H1 (cell line): ENCODE results near the gene TAF3. TPM values are rescaled to one million over a fixed set of nuclear protein-coding genes. Genes with fewer than 3 reads are reported as not detected.

ENCODE experiments used
- CTCF ChIA-PET: fragments of 300-600 bp; sonication (Branson Sonifier 250); formaldehyde crosslinking; loops from one replicate; lab custom pipeline; 2021; ENCODE audit not compliant: partially characterized antibody; lab: Charles Lee
- POLR2A ChIA-PET: fragments of 300-600 bp; sonication (Branson Sonifier 250); formaldehyde crosslinking; loops from one replicate; lab custom pipeline; 2021; ENCODE audit warnings: inconsistent platforms; ENCODE audit not compliant: partially characterized antibody; lab: Charles Lee
- DNase-seq, 2 experiments: peaks; one replicate each; pipeline versions ENCODE4 v3.0.0 to v3.0.0-alpha.2; 2010 to 2022; ENCODE audit warnings: low spot score in 2 of 2, low read depth in 1 of 2, mixed read lengths in 1 of 2
- FAIRE-seq: peaks from 2 replicates; lab custom pipeline; 2011; peaks lifted over from hg19 to GRCh38; lab: Jason Lieb, UNC
- H2AFZ ChIP-seq: 2 replicates; pipeline ENCODE4 v1.8.1; 2012; ENCODE audit warnings: low read length, inconsistent platforms
- H2AK5ac ChIP-seq: 2 replicates; pipeline ENCODE4 v1.6.1; 2013; ENCODE audit warnings: low read depth, low read length
- H2BK120ac ChIP-seq: replicated peaks from 2 replicates; pipeline ENCODE3; 2013; ENCODE audit warnings: low read depth, low read length, inconsistent platforms
- H2BK12ac ChIP-seq: 2 replicates; pipeline ENCODE4 v1.6.1; 2013; ENCODE audit warnings: low read depth, low read length
- H2BK15ac ChIP-seq: 2 replicates; pipeline ENCODE4 v1.6.1; 2013; ENCODE audit warnings: low read length
- H2BK20ac ChIP-seq: 2 replicates; pipeline ENCODE4 v1.6.1; 2013; ENCODE audit warnings: low read length
- H2BK5ac ChIP-seq: 2 replicates; pipeline ENCODE4 v1.6.1; 2013; ENCODE audit warnings: low read depth, low read length
- H3K14ac ChIP-seq: 2 replicates; pipeline ENCODE4 v1.6.1; 2013; ENCODE audit warnings: inconsistent platforms; ENCODE audit not compliant: insufficient read length
- H3K18ac ChIP-seq: 2 replicates; pipeline ENCODE4 v1.6.1; 2013; ENCODE audit warnings: low read length; ENCODE audit errors: extremely low read depth
- H3K23ac ChIP-seq: 2 replicates; pipeline ENCODE4 v1.6.1; 2013; ENCODE audit warnings: inconsistent platforms; ENCODE audit not compliant: insufficient read length
- H3K23me2 ChIP-seq: 2 replicates; pipeline ENCODE4 v1.6.1; 2013; ENCODE audit warnings: low read depth, low read length
- H3K27ac ChIP-seq: 2 replicates; pipeline ENCODE4 v1.6.1; 2011; ENCODE audit warnings: low read depth, low read length, inconsistent platforms
- H3K27me3 ChIP-seq, 4 experiments: replicated peaks in 1 of 4; 1 replicate in 1 of 4; 2 replicates in 3 of 4; pipeline versions ENCODE4 v1.6.1 to v1.8.1; 2011 to 2013; ENCODE audit warnings: low read length in 3 of 4, mild to moderate bottlenecking in 3 of 4, inconsistent platforms in 2 of 4, mixed read lengths in 2 of 4, moderate library complexity in 1 of 4; ENCODE audit not compliant: control insufficient read depth in 3 of 4, insufficient read depth in 3 of 4; ENCODE audit errors: extremely low read depth in 1 of 4
- H3K36me3 ChIP-seq, 4 experiments: 2 replicates each; pipeline versions ENCODE4 v1.6.1 to v1.8.1; 2011 to 2013; ENCODE audit warnings: mild to moderate bottlenecking in 4 of 4, low read length in 3 of 4, moderate library complexity in 2 of 4, control low read depth in 1 of 4, inconsistent platforms in 1 of 4; ENCODE audit not compliant: insufficient read depth in 4 of 4, control insufficient read depth in 2 of 4
- H3K4ac ChIP-seq: replicated peaks from 2 replicates; pipeline ENCODE3; 2013; ENCODE audit warnings: low read length, low read depth, mixed read lengths, inconsistent platforms; ENCODE audit not compliant: insufficient read length
- H3K4me1 ChIP-seq, 4 experiments: replicated peaks in 1 of 4; 1 replicate in 1 of 4; 2 replicates in 3 of 4; pipeline versions ENCODE4 v1.6.1 to v1.8.1; 2011 to 2013; ENCODE audit warnings: low read length in 3 of 4, inconsistent platforms in 2 of 4, mixed read lengths in 1 of 4; ENCODE audit not compliant: insufficient read depth in 4 of 4, control insufficient read depth in 3 of 4
- H3K4me2 ChIP-seq, 2 experiments: 2 replicates each; pipeline versions ENCODE4 v1.6.1 to v1.8.1; 2011 to 2013; ENCODE audit warnings: low read depth in 2 of 2, low read length in 2 of 2, control low read depth in 1 of 2, inconsistent platforms in 1 of 2, mild to moderate bottlenecking in 1 of 2; ENCODE audit not compliant: insufficient read depth in 1 of 2
- H3K4me3 ChIP-seq, 4 experiments: fragments of 200-600, 300-600 bp in 1 of 4; sonication (generic), shearing (Covaris generic), sonication (Bioruptor Twin) in 1 of 4; 2 replicates each; pipeline versions ENCODE4 v1.5.1 to v1.8.1; 2011 to 2016; ENCODE audit warnings: low read length in 4 of 4, low read depth in 3 of 4, control low read depth in 2 of 4, inconsistent platforms in 2 of 4, mild to moderate bottlenecking in 2 of 4, mixed read lengths in 1 of 4, moderate library complexity in 1 of 4; ENCODE audit not compliant: insufficient read depth in 2 of 4; ENCODE audit errors: extremely low read depth in 1 of 4
- H3K56ac ChIP-seq: replicated peaks from 2 replicates; pipeline ENCODE3; 2013; ENCODE audit warnings: low read depth, mild to moderate bottlenecking, mixed read lengths, low read length, inconsistent platforms; ENCODE audit not compliant: insufficient read length
- H3K79me1 ChIP-seq: 2 replicates; pipeline ENCODE4 v1.6.1; 2013; ENCODE audit warnings: low read depth, low read length, control low read depth
- H3K79me2 ChIP-seq, 2 experiments: 2 replicates each; pipeline versions ENCODE4 v1.6.1 to v1.8.1; 2012 to 2013; ENCODE audit warnings: low read length in 2 of 2, mild to moderate bottlenecking in 2 of 2, inconsistent platforms in 1 of 2; ENCODE audit not compliant: insufficient read depth in 2 of 2, control insufficient read depth in 1 of 2
- H3K9ac ChIP-seq, 4 experiments: replicated peaks in 1 of 4; 1 replicate in 1 of 4; 2 replicates in 3 of 4; pipeline versions ENCODE4 v1.6.1 to v1.8.1; 2011 to 2013; ENCODE audit warnings: low read depth in 3 of 4, low read length in 3 of 4, control low read depth in 2 of 4, mild to moderate bottlenecking in 2 of 4, moderate library complexity in 2 of 4, inconsistent platforms in 1 of 4; ENCODE audit errors: extremely low read depth in 1 of 4
- H3K9me3 ChIP-seq, 2 experiments: 2 replicates each; pipeline versions ENCODE4 v1.6.1 to v1.8.1; 2012 to 2013; ENCODE audit warnings: mild to moderate bottlenecking in 2 of 2, moderate library complexity in 2 of 2, control low read depth in 1 of 2, inconsistent platforms in 1 of 2, low read depth in 1 of 2, low read length in 1 of 2, mixed read lengths in 1 of 2; ENCODE audit not compliant: insufficient read depth in 2 of 2
- H4K20me1 ChIP-seq, 2 experiments: replicated peaks in 1 of 2; 2 replicates each; pipeline versions ENCODE3 to v1.8.1; 2011 to 2013; ENCODE audit warnings: inconsistent platforms in 2 of 2, low read length in 2 of 2, mild to moderate bottlenecking in 1 of 2; ENCODE audit not compliant: insufficient read depth in 2 of 2, control insufficient read depth in 1 of 2
- H4K5ac ChIP-seq: 2 replicates; pipeline ENCODE4 v1.6.1; 2013; ENCODE audit warnings: low read length, low read depth, mixed read lengths, inconsistent platforms; ENCODE audit not compliant: insufficient read length
- H4K8ac ChIP-seq: 2 replicates; pipeline ENCODE4 v1.8.0; 2013; ENCODE audit warnings: mild to moderate bottlenecking, moderate library complexity, low read length, inconsistent platforms; ENCODE audit not compliant: insufficient read depth; ENCODE audit errors: extremely low read depth
- H4K91ac ChIP-seq: replicated peaks from 2 replicates; pipeline ENCODE3; 2013; ENCODE audit warnings: low read length, mixed read lengths, inconsistent platforms; ENCODE audit not compliant: insufficient read length
- ASH2L ChIP-seq: fragments of 200-600, 300-600 bp; sonication (generic); IDR thresholded peaks from one replicate; pipeline ENCODE4 v1.7.1; 2017; ENCODE audit warnings: low read length
- BRCA1 ChIP-seq: IDR thresholded peaks from 2 replicates; pipeline ENCODE4 v1.6.1; 2012; ENCODE audit warnings: low read depth, low read length, improper control_type of control experiment
- KDM5A ChIP-seq: fragments of 200-600 bp; IDR thresholded peaks from 2 replicates; pipeline ENCODE4 v1.7.1; 2012; ENCODE audit warnings: mild to moderate bottlenecking, low read length, inconsistent platforms, mixed read lengths
- PHF8 ChIP-seq: fragments of 200-600 bp; sonication (generic); conservative IDR thresholded peaks from 2 replicates; pipeline ENCODE4 v1.7.1; 2012; ENCODE audit warnings: low read depth, mild to moderate bottlenecking, inconsistent platforms, low read length, moderate library complexity
- RNF2 ChIP-seq: fragments of 200-900, 300-1000 bp; sonication (generic); IDR thresholded peaks from 2 replicates; pipeline ENCODE4 v1.7.1; 2016; ENCODE audit warnings: borderline replicate concordance, low read depth, mild to moderate bottlenecking, antibody characterized with exemption, low read length; ENCODE audit not compliant: poor library complexity, severe bottlenecking; ENCODE audit errors: missing control alignments
- SUZ12 ChIP-seq: fragments of 200-600 bp; sonication (generic); IDR thresholded peaks from 2 replicates; pipeline ENCODE4 v1.6.1; 2012; ENCODE audit warnings: mild to moderate bottlenecking, inconsistent platforms, low read length, moderate library complexity, mixed read lengths
- TEAD4 ChIP-seq: IDR thresholded peaks from 2 replicates; pipeline ENCODE4 v1.6.1; 2012; ENCODE audit warnings: low read depth, low read length, inconsistent platforms, mixed read lengths
- WGBS, 2 experiments: shearing (Covaris generic) in 1 of 2; methylation state at CpG; one replicate each; pipeline versions ENCODE4 v1.1.6 to v1.1.7; 2013 to 2015; ENCODE audit warnings: low lambda C conversion rate in 2 of 2, mixed read lengths in 2 of 2, inconsistent platforms in 1 of 2, low coverage in 1 of 2, missing lambda C conversion rate in 1 of 2; ENCODE audit not compliant: insufficient replicate concordance in 2 of 2, insufficient coverage in 1 of 2, insufficient read length in 1 of 2; ENCODE audit errors: extremely low coverage in 1 of 2, missing lambda C conversion rate in 1 of 2; 5-methylcytosine and 5-hydroxymethylcytosine counted together
- polyA plus RNA-seq, 7 experiments: library from polyadenylated mRNA; depleted of rRNA in 3 of 7; stranded (reverse) in 5 of 7; unstranded in 2 of 7; fragments of >200 nt in 5 of 7; fragments of 200-250 nt in 2 of 7; gene quantifications; 1 replicate in 5 of 7; 2 replicates in 1 of 7; 4 replicates in 1 of 7; pipeline versions ENCODE4 v1.2.1 to v1.2.3, GENCODE V29; 2011 to 2013; ENCODE audit warnings: missing spikeins in 2 of 7, mixed read lengths in 2 of 7
- total RNA-seq: library from RNA; stranded (reverse); fragmentation: NEBNext Ultra II Directional; extraction: Animal tissue kit (Norgen Biotek cat#: 25700); gene quantifications from 2 replicates; pipeline ENCODE4 v1.2.1, GENCODE V29; 2021

The TAF3 gene
- total and polyA plus RNA-seq, 2 of the 8 experiments (the other 6 are each of a cell fraction or from before 2014, with no cell fraction given), result 1.5 to 11.2 TPM

DNA sequence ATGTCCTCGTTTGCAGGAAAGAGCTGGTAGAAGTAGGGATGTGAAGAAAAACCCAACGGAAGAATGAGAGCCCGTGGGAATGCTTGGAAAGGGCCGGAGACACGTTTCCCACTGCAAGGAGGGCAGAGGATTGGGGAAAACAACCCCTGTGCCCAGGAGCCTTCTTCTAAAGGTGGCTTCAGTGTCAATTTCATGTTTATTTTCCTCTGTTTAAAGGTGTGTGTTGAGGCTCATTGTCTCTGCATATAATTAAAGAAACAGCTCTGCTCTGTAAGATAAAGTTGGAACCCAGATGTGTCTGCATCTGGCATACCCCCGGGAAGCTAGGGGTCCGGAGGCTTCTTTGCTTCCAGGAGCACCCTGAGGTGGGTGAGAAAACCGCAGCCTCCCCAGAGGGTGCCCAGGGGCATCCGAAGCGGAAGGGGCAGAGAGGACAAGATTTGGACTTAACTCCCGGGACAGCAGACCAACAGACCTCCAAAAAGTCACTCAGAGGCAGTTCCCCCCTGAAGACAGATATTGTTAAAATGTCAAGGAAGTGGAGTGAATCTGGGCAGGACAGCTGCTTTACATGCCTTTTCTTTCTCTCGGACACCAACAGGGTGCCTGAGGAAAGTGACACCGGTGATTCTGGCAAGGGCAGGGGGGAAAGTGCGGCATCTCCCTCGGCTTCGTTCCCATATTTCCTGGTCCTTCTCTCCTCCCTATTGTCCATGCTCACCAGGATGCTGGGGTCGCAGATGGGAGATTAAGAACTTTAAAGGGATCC, 227.6 kb downstream of the TAF3 start:
- Histone ChIP-seq H3K4me3 (peak overlapping the region; percentile 24 to 58 (median 42); a peak in 5 of 8 replicates), H4K91ac (no peak overlapping the region), H3K4me1 (peaks cover 9 to 59% (median 31%) of the 10 kb centered on the region in 4 experiments), H4K5ac (no peak overlapping the region), H2BK5ac (no peak overlapping the region), H4K8ac (no peak overlapping the region), H3K23ac (no peak overlapping the region), H2BK12ac (0 out of 2 replicates have a peak overlapping the region, but pooled peaks have one; percentile 55), H3K4me2 (peak overlapping the region; percentile 59 to 75), H3K14ac (no peak overlapping the region), H2BK120ac (no peak overlapping the region), H2AK5ac (no peak overlapping the region), H3K79me1 (no peaks in the 10 kb centered on the region), H3K18ac (no peak overlapping the region), H3K4ac (no peak overlapping the region), H4K20me1 (peaks cover 23 to 29% of the 10 kb centered on the region in 2 experiments), H3K36me3 (no peaks in the 10 kb centered on the region; a peak in 1 of 8 replicates), H2AFZ (no peak overlapping the region), H2BK20ac (no peak overlapping the region), H3K9me3 (no peaks in the 10 kb centered on the region), H3K27ac (no peak overlapping the region), H3K23me2 (peaks cover 4% of the 10 kb centered on the region; the same call in 1 of the 2 replicates), H3K27me3 (peaks cover 86 to 100% (median 99%) of the 10 kb centered on the region in 4 experiments), H2BK15ac (0 out of 2 replicates have a peak overlapping the region, but pooled peaks have one; percentile 46), H3K56ac (no peak overlapping the region), H3K79me2 (no peaks in the 10 kb centered on the region), H3K9ac (no peak overlapping the region)
- POLR2A ChIA-PET, result interaction anchor here (0.7 to 2.5 kb wide), 4 partner anchors 13 to 258 kb away, joined by 3 to 11 read pairs (median 3); partner anchors contain the start of gene ATP5F1C
- 6% methylated on average over 17 of the region's 17 CpGs; no CpG with 5 or more reads in 1 of the 2 experiments for WGBS, 2 experiments
- TF ChIP-seq RNF2, result peak; percentile 77
- TF ChIP-seq BRCA1, result no peak
- TF ChIP-seq SUZ12, result peak; percentile 51; the same call in 1 of the 2 replicates
- no peak for TF ChIP-seq ASH2L
- no peak for TF ChIP-seq TEAD4
- TF ChIP-seq KDM5A, result no peak
- TF ChIP-seq PHF8, result no peak
- CTCF ChIA-PET, result interaction anchor here (0.9 to 1.5 kb wide), 6 partner anchors 11 to 1163 kb away, joined by 3 to 4 read pairs (median 3); no protein-coding TSS in a partner anchor
- FAIRE-seq, result no peak
- peak in 1 of 2 experiments; percentile 54 for DNase-seq
